ENCODE results near the gene PRR33. TPM values are rescaled to one million over a fixed set of nuclear protein-coding genes. Genes with fewer than 3 reads are reported as not detected.

Gene PRR33
- total and polyA plus RNA-seq, 10 of the 15 experiments (the other 5 are each of a cell fraction or from before 2014, with no cell fraction given): 0.02 to 1.0 (median 0.38) TPM; not detected in 6

DNA sequence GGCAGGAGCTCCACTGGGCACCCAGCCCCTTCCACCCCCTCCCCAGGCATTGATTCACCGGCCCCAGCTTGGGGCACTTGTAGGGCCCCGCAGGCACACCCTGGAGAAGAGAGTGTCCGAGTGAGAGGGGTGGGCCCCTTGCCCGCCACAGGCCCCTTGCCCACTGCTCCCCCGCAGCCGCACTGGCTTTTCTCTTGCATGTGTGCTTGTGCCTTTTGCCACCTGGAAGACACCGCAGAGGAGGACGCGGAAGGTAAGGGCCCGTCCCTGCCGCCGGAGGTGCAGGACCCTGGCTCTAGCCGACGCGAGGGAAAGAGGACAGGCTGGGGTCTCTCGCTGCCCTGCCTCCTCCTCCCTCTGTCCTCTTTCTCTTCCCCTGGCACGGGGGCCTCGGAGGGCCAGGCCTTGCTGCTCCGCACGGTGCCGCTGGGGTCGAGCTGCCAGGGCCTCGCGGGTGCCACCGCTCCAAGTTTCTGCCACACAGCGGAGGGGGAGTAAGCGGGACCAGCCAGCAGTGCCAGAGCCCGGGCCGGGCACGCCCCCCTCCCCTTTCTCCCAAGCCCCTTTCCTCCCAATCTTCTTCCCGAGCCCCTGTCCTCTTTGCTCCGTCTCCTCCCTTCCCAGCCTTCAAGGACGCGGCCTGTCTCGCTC lies 37.3 kb upstream of the PRR33 start:
- H3K4me3 ChIP-seq: no peak overlapping the region
- FAIRE-seq (no peak), DNase-seq (ENCODE audit: low read depth, low spot score) (no peak), ATAC-seq (no peak)
- H3K9ac ChIP-seq (ENCODE audit: control insufficient read depth, insufficient read depth, low read length): no peak overlapping the region
- BruUV-seq (replicated peaks): no TSS peak
- POLR2A ChIA-PET: no interaction called here
- WGBS (ENCODE audit: insufficient coverage, insufficient replicate concordance, low lambda C conversion rate, missing lambda C conversion rate): 69% methylated on average over 25 of the region's 35 CpGs
- SMC1A ChIA-PET (ENCODE audit: uncharacterized antibody, unreplicated experiment): no interaction called here
- no peak overlapping the region for H2AFZ ChIP-seq (ENCODE audit: control insufficient read depth, low read depth, low read length)
- no peaks in the 10 kb centered on the region for H3K79me2 ChIP-seq (ENCODE audit: control insufficient read depth, insufficient read depth, low read length)
- no peak overlapping the region for H3K27ac ChIP-seq (ENCODE audit: control insufficient read depth, insufficient read depth)
- no peaks in the 10 kb centered on the region for H4K20me1 ChIP-seq (ENCODE audit: control insufficient read depth, insufficient read depth)
- H3K4me1 ChIP-seq (ENCODE audit: control insufficient read depth, insufficient read depth, low read length): no peaks in the 10 kb centered on the region
- TF ChIP-seq RCOR1 (conservative IDR thresholded peaks at IDR 0.05; ENCODE audit: low read depth, low read length): no peak
- TF ChIP-seq BRCA1 (IDR thresholded peaks at IDR 0.05; ENCODE audit: low read depth, low read length): no peak
- TF ChIP-seq, protein P1, sequence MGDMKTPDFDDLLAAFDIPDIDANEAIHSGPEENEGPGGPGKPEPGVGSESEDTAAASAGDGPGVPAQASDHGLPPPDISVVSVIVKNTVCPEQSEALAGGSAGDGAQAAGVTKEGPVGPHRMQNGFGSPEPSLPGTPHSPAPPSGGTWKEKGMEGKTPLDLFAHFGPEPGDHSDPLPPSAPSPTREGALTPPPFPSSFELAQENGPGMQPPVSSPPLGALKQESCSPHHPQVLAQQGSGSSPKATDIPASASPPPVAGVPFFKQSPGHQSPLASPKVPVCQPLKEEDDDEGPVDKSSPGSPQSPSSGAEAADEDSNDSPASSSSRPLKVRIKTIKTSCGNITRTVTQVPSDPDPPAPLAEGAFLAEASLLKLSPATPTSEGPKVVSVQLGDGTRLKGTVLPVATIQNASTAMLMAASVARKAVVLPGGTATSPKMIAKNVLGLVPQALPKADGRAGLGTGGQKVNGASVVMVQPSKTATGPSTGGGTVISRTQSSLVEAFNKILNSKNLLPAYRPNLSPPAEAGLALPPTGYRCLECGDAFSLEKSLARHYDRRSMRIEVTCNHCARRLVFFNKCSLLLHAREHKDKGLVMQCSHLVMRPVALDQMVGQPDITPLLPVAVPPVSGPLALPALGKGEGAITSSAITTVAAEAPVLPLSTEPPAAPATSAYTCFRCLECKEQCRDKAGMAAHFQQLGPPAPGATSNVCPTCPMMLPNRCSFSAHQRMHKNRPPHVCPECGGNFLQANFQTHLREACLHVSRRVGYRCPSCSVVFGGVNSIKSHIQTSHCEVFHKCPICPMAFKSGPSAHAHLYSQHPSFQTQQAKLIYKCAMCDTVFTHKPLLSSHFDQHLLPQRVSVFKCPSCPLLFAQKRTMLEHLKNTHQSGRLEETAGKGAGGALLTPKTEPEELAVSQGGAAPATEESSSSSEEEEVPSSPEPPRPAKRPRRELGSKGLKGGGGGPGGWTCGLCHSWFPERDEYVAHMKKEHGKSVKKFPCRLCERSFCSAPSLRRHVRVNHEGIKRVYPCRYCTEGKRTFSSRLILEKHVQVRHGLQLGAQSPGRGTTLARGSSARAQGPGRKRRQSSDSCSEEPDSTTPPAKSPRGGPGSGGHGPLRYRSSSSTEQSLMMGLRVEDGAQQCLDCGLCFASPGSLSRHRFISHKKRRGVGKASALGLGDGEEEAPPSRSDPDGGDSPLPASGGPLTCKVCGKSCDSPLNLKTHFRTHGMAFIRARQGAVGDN (IDR thresholded peaks at IDR 0.05): no peak
- TF ChIP-seq RFX5 (IDR thresholded peaks at IDR 0.05; ENCODE audit: low read depth, low read length): no peak
- no peak for TF ChIP-seq JUNB (IDR thresholded peaks at IDR 0.05)
- no peak for TF ChIP-seq POLR2AphosphoS5 (IDR thresholded peaks at IDR 0.05; ENCODE audit: low read length)
- TF ChIP-seq, protein P2, sequence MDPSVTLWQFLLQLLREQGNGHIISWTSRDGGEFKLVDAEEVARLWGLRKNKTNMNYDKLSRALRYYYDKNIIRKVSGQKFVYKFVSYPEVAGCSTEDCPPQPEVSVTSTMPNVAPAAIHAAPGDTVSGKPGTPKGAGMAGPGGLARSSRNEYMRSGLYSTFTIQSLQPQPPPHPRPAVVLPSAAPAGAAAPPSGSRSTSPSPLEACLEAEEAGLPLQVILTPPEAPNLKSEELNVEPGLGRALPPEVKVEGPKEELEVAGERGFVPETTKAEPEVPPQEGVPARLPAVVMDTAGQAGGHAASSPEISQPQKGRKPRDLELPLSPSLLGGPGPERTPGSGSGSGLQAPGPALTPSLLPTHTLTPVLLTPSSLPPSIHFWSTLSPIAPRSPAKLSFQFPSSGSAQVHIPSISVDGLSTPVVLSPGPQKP (IDR thresholded peaks at IDR 0.05; ENCODE audit: low read depth, low read length): no peak
- no peak for TF ChIP-seq FOXM1 (IDR thresholded peaks at IDR 0.05; ENCODE audit: low read depth, low read length)
- no peak for TF ChIP-seq ZSCAN29 (IDR thresholded peaks at IDR 0.05)
- no peak for TF ChIP-seq CBFB (IDR thresholded peaks at IDR 0.05; ENCODE audit: low read depth)
- TF ChIP-seq, protein P3, sequence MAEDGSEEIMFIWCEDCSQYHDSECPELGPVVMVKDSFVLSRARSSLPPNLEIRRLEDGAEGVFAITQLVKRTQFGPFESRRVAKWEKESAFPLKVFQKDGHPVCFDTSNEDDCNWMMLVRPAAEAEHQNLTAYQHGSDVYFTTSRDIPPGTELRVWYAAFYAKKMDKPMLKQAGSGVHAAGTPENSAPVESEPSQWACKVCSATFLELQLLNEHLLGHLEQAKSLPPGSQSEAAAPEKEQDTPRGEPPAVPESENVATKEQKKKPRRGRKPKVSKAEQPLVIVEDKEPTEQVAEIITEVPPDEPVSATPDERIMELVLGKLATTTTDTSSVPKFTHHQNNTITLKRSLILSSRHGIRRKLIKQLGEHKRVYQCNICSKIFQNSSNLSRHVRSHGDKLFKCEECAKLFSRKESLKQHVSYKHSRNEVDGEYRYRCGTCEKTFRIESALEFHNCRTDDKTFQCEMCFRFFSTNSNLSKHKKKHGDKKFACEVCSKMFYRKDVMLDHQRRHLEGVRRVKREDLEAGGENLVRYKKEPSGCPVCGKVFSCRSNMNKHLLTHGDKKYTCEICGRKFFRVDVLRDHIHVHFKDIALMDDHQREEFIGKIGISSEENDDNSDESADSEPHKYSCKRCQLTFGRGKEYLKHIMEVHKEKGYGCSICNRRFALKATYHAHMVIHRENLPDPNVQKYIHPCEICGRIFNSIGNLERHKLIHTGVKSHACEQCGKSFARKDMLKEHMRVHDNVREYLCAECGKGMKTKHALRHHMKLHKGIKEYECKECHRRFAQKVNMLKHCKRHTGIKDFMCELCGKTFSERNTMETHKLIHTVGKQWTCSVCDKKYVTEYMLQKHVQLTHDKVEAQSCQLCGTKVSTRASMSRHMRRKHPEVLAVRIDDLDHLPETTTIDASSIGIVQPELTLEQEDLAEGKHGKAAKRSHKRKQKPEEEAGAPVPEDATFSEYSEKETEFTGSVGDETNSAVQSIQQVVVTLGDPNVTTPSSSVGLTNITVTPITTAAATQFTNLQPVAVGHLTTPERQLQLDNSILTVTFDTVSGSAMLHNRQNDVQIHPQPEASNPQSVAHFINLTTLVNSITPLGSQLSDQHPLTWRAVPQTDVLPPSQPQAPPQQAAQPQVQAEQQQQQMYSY (CRISPR knock-in tag; IDR thresholded peaks at IDR 0.05): no peak
- no peak for TF ChIP-seq BACH1 (IDR thresholded peaks at IDR 0.05; ENCODE audit: borderline replicate concordance)
- TF ChIP-seq ZNF24 (IDR thresholded peaks at IDR 0.05): no peak
- TF ChIP-seq SMAD5 (IDR thresholded peaks at IDR 0.05; ENCODE audit: low read depth): no peak
- intact Hi-C loops (cut with micrococcal nuclease; ENCODE audit: unreplicated experiment): no loop called here
- H3K9me3 ChIP-seq (replicated peaks; ENCODE audit: control insufficient read depth, insufficient read depth, low read length): no peaks in the 10 kb centered on the region
- CTCF ChIA-PET: no interaction called here
- H3K36me3 ChIP-seq (ENCODE audit: control insufficient read depth in 2 of 2, insufficient read depth in 2 of 2, low read length in 1 of 2): no peaks in the 10 kb centered on the region
- H3K27me3 ChIP-seq (replicated peaks in 1 of 2; ENCODE audit: control insufficient read depth in 2 of 2, insufficient read depth in 2 of 2, low read length in 1 of 2): no peaks in the 10 kb centered on the region; a peak in 2 of 4 replicates
- no peak overlapping the region for H3K4me2 ChIP-seq (ENCODE audit: control insufficient read depth, insufficient read depth)
- in situ Hi-C loops (cut with MboI): no loop called here
- RAD21 ChIA-PET (ENCODE audit: unreplicated experiment): no interaction called here
